ENCODE data around the gene SPDEF. TPM values are rescaled to one million over a fixed set of nuclear protein-coding genes. Genes with fewer than 3 reads are reported as not detected.

SPDEF gene
- total and polyA plus RNA-seq, 2 experiments from 2014 or later, result 0.69 TPM; not detected in 1

GRCh38 chr6:34583461-34583860, 27.3 kb upstream of the SPDEF start:
- TF ChIP-seq REST (IDR thresholded peaks at IDR 0.05; ENCODE audit: unreplicated experiment) (no peak), CTCF (conservative IDR thresholded peaks at IDR 0.05; ENCODE audit: low read depth in 2 of 2) (peak; percentile 66 to 79)
- no peaks in the 10 kb centered on the region; the same call in 1 of the 2 replicates for H3K36me3 ChIP-seq (ENCODE audit: insufficient read depth)
- ATAC-seq, result peak; percentile 80
- H3K27ac ChIP-seq (ENCODE audit: low read depth), result no peak overlapping the region
- 0 out of 2 replicates have a peak, but pooled peaks cover 4% of the 10 kb centered on the region for H3F3A ChIP-seq (replicated peaks; ENCODE audit: low read depth)
- no peaks in the 10 kb centered on the region for H3K9me3 Mint-ChIP-seq
- H3K27me3 ChIP-seq (ENCODE audit: insufficient read depth), result no peaks in the 10 kb centered on the region
- H3K27ac Mint-ChIP-seq, result no peak overlapping the region
- peaks cover 2% of the 10 kb centered on the region for H3K27me3 Mint-ChIP-seq (ENCODE audit: insufficient read depth, low read depth, poor library complexity)
- H3K4me2 ChIP-seq, result no peak overlapping the region
- no peaks in the 10 kb centered on the region for H3K36me3 Mint-ChIP-seq (ENCODE audit: low read depth)
- H3K4me1 ChIP-seq (ENCODE audit: insufficient read depth), result peaks cover 8% of the 10 kb centered on the region; the same call in 1 of the 2 replicates
- no peak overlapping the region for H3K4me3 Mint-ChIP-seq
- peaks cover 9% of the 10 kb centered on the region; the same call in 1 of the 2 replicates for H4K20me1 ChIP-seq (replicated peaks; ENCODE audit: insufficient read depth)
- H3K4me1 Mint-ChIP-seq, result peaks cover 25% of the 10 kb centered on the region
- H3K4me3 ChIP-seq, result no peak overlapping the region
- no peaks in the 10 kb centered on the region for H3K79me2 ChIP-seq (replicated peaks; ENCODE audit: insufficient read depth)
- peak; percentile 64 for DNase-seq (ENCODE audit: low spot score)
- H2AFZ ChIP-seq, result no peak overlapping the region
- H3K9me2 ChIP-seq (ENCODE audit: insufficient read depth), result no peaks in the 10 kb centered on the region

GRCh38 chr6:34581561-34581920, 25.4 kb upstream of the SPDEF start:
- H3K27me3 ChIP-seq (ENCODE audit: insufficient read depth), result no peaks in the 10 kb centered on the region
- H3K4me3 Mint-ChIP-seq, result no peak overlapping the region
- H4K20me1 ChIP-seq (replicated peaks; ENCODE audit: insufficient read depth), result no peaks in the 10 kb centered on the region; the same call in 1 of the 2 replicates
- H3K4me1 ChIP-seq (ENCODE audit: insufficient read depth), result no peaks in the 10 kb centered on the region
- peaks cover 12% of the 10 kb centered on the region for H3K4me1 Mint-ChIP-seq
- H3K36me3 ChIP-seq (ENCODE audit: insufficient read depth), result no peaks in the 10 kb centered on the region; the same call in 1 of the 2 replicates
- H3K9me2 ChIP-seq (ENCODE audit: insufficient read depth), result no peaks in the 10 kb centered on the region
- no peak overlapping the region for H3K27ac Mint-ChIP-seq
- H3K36me3 Mint-ChIP-seq (ENCODE audit: low read depth), result no peaks in the 10 kb centered on the region
- 0 out of 2 replicates have a peak, but pooled peaks cover 4% of the 10 kb centered on the region for H3F3A ChIP-seq (replicated peaks; ENCODE audit: low read depth)
- no peak overlapping the region for H3K27ac ChIP-seq (ENCODE audit: low read depth)
- DNase-seq (ENCODE audit: low spot score), result no peak
- TF ChIP-seq EZH2phosphoT487 (IDR thresholded peaks at IDR 0.05; ENCODE audit: unreplicated experiment), result no peak
- no peak for TF ChIP-seq ETS1 (IDR thresholded peaks at IDR 0.05)
- no peak for TF ChIP-seq JUNB (IDR thresholded peaks at IDR 0.05; ENCODE audit: unreplicated experiment)
- no peak for TF ChIP-seq NANOG (IDR thresholded peaks at IDR 0.05; ENCODE audit: borderline replicate concordance)
- no peak for TF ChIP-seq ZNF331 (CRISPR knock-in tag; IDR thresholded peaks at IDR 0.05; ENCODE audit: low read depth)
- TF ChIP-seq POLR2AphosphoS5 (IDR thresholded peaks at IDR 0.05; ENCODE audit: low read depth), result no peak
- H3K4me2 ChIP-seq, result no peak overlapping the region
- H3K4me3 ChIP-seq, result no peak overlapping the region
- no peaks in the 10 kb centered on the region; the same call in 2 of the 3 replicates for H3K9me3 Mint-ChIP-seq
- H3K79me2 ChIP-seq (replicated peaks; ENCODE audit: insufficient read depth), result no peaks in the 10 kb centered on the region
- peaks cover 2% of the 10 kb centered on the region for H3K27me3 Mint-ChIP-seq (ENCODE audit: insufficient read depth, low read depth, poor library complexity)
- ATAC-seq, result no peak
- no peak overlapping the region for H2AFZ ChIP-seq
